NB4 (cell line): ENCODE data around the gene GPR146.

Experiments used
- POLR2A ChIP-seq: IDR thresholded peaks from 2 replicates; pipeline ENCODE4 v1.6.1; 2011; ENCODE audit warnings: mild to moderate bottlenecking; ENCODE audit not compliant: insufficient read length; ENCODE audit errors: extremely low read depth
- TF ChIP-seq, protein P1 (sequence below): IDR thresholded peaks from one replicate; pipeline ENCODE4 v1.5.1; 2012; ENCODE audit warnings: low read depth, low read length
- TF ChIP-seq, protein P2 (sequence below): IDR thresholded peaks from 2 replicates; pipeline ENCODE4 v1.6.1; 2011; ENCODE audit warnings: low read depth, low read length

DNA sequence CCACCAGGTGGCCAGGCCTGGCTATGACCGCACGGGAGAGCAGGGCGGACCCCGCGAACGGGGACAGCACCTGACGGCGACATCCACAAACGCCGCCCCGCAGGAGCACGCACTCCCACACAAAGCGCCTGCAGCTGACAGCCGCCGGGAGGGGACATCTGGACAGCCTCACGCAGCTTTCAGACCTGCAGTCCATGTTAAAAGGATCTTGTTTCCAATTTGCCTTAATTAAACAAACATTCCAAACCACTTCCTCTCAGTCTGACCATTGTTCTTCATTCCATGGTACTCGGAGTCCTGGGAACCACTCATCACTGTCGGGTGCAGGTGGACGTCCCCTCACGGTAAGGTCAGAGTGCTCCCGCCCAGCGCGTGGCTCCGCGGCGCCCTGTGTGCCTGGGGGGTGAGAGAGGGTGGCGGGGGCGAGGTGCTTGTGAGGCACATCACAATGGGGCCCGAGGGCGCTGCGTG, 37.6 kb downstream of the GPR146 start:
- no peak for TF ChIP-seq POLR2A
- TF ChIP-seq, protein P1, sequence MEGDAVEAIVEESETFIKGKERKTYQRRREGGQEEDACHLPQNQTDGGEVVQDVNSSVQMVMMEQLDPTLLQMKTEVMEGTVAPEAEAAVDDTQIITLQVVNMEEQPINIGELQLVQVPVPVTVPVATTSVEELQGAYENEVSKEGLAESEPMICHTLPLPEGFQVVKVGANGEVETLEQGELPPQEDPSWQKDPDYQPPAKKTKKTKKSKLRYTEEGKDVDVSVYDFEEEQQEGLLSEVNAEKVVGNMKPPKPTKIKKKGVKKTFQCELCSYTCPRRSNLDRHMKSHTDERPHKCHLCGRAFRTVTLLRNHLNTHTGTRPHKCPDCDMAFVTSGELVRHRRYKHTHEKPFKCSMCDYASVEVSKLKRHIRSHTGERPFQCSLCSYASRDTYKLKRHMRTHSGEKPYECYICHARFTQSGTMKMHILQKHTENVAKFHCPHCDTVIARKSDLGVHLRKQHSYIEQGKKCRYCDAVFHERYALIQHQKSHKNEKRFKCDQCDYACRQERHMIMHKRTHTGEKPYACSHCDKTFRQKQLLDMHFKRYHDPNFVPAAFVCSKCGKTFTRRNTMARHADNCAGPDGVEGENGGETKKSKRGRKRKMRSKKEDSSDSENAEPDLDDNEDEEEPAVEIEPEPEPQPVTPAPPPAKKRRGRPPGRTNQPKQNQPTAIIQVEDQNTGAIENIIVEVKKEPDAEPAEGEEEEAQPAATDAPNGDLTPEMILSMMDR = no peak
- TF ChIP-seq, protein P2, sequence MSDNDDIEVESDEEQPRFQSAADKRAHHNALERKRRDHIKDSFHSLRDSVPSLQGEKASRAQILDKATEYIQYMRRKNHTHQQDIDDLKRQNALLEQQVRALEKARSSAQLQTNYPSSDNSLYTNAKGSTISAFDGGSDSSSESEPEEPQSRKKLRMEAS = no peak
